IPS-20b (cell line): ENCODE results near the gene NIPSNAP3A.

Experiments used
- H3K27ac ChIP-seq: one replicate; pipeline ENCODE4 v1.5.1; 2013; ENCODE audit warnings: low read length
- H3K27me3 ChIP-seq: 2 replicates; pipeline ENCODE4 v1.6.1; 2013; ENCODE audit warnings: mild to moderate bottlenecking, low read length, inconsistent platforms; ENCODE audit not compliant: insufficient read depth
- H3K36me3 ChIP-seq: 2 replicates; pipeline ENCODE4 v1.6.1; 2013; ENCODE audit warnings: low read depth, mild to moderate bottlenecking, inconsistent platforms, low read length, moderate library complexity; ENCODE audit not compliant: insufficient read depth
- H3K4me1 ChIP-seq: 2 replicates; pipeline ENCODE4 v1.6.1; 2013; ENCODE audit warnings: mild to moderate bottlenecking, control low read depth, inconsistent platforms, low read length, moderate library complexity; ENCODE audit not compliant: insufficient read depth
- H3K4me3 ChIP-seq: 2 replicates; pipeline ENCODE4 v1.5.1; 2013; ENCODE audit warnings: mild to moderate bottlenecking, low read length, inconsistent platforms
- H3K9ac ChIP-seq: 2 replicates; pipeline ENCODE4 v1.6.1; 2013; ENCODE audit warnings: low read depth, mild to moderate bottlenecking, inconsistent platforms, low read length, moderate library complexity
- H3K9me3 ChIP-seq: 2 replicates; pipeline ENCODE4 v1.6.1; 2013; ENCODE audit warnings: mild to moderate bottlenecking, low read depth, low read length, inconsistent platforms; ENCODE audit not compliant: insufficient read depth

Gene NIPSNAP3A

DNA sequence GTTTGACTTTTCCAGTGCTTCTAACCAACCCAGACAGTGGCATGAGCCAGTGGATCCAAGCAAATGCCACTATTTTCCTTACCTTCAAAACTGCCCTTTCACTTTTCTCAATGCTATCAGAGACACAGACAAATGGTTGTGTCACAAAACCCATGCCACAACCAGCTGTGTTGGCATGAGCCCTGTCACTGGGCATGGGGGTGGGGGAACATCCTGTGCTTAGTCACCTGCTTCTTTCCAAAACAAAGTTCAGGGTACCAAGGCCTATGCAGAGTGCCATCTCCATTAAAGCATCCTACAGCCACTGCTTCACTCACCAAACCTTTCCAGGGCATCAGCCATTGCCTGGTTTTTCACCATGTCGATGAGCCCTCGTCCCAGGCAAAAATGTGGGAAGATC lies 46.6 kb downstream of the NIPSNAP3A start:
- no peak overlapping the region for H3K9ac ChIP-seq
- no peaks in the 10 kb centered on the region for H3K27me3 ChIP-seq
- no peak overlapping the region for H3K27ac ChIP-seq
- no peaks in the 10 kb centered on the region for H3K4me1 ChIP-seq
- H3K9me3 ChIP-seq = no peaks in the 10 kb centered on the region
- H3K36me3 ChIP-seq = peaks cover 95% of the 10 kb centered on the region
- no peak overlapping the region for H3K4me3 ChIP-seq

DNA sequence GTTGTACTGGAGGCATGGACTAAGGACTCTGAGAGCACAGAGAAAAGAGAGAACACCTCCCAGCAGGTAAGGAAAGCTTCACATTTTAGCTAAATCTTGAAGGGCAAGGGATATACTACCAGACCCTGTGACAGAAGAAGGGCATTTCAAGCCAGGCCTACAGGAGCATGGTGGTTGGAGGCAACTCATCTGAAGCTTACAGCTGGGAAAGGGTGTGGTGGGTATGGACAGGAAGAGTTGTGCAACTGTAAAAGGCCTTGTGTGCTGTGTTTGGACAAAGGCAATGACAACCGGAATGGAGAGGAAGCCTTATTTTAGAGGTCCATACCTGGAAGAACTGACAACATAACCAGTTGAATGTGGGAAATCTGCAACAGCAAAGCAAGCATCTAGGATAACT lies 47.6 kb downstream of the NIPSNAP3A start:
- H3K9ac ChIP-seq = no peak overlapping the region
- no peak overlapping the region for H3K27ac ChIP-seq
- no peaks in the 10 kb centered on the region for H3K4me1 ChIP-seq
- H3K9me3 ChIP-seq = no peaks in the 10 kb centered on the region
- no peak overlapping the region for H3K4me3 ChIP-seq
- H3K27me3 ChIP-seq = no peaks in the 10 kb centered on the region
- H3K36me3 ChIP-seq = peaks cover 93% of the 10 kb centered on the region

DNA sequence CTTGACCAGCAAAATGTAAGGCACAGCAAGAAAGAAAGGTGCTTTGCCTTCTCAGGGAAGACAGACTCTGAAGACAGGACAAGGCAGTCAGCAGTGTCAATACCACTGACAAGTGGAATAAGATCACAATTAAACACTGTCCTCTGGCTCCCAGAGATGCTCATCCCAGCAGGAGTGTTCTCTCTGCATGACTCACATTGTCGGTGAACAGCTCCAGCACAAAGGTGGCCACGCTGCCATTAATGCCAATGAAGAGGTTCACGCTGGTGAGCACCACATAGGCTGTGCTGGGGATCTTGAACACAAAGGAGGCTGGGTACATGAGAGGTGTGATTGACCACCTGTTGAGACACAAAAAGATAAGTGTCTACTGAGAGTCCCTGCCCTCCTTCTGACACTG lies 48.4 kb downstream of the NIPSNAP3A start:
- Histone ChIP-seq H3K36me3 (peaks cover 95% of the 10 kb centered on the region), H3K9me3 (no peaks in the 10 kb centered on the region), H3K4me3 (no peak overlapping the region), H3K4me1 (no peaks in the 10 kb centered on the region), H3K27ac (no peak overlapping the region), H3K27me3 (no peaks in the 10 kb centered on the region), H3K9ac (no peak overlapping the region)

DNA sequence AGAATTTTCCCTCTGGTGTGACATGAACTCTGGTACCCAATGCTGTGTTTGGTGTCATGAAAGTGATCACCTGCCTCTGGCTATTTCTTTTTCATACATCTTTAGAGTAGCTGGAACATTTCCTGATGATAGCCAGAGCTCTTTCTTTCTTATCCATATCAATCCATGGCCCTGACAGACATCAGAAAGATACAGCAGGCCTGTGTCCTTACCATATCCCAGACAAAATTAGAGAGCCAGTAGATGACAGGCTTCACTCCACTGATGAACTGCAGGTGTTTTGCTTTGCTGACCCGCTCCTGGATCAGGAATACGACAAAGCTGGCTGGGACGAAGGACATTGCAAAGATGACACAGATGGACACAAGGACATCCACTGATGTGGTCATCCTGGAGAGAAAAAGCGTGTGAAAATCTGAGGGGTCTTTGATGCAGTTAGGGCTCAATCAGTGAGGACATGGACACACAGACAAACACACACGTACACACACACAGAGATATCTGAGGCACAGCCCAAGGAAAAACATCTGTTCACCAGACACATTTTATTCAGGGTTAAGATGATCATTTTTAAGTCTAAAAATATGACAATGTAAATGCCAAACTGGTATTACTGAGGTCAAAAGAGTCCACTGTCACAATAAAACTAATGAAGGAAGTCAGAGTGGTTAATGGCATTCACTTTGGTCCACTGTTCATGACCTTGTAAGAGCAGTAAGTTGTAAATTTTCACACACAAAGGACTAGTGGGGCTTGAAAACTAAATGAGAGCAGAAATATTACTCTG lies 50.9 kb downstream of the NIPSNAP3A start:
- Histone ChIP-seq H3K9me3 (no peaks in the 10 kb centered on the region), H3K9ac (no peak overlapping the region), H3K27ac (no peak overlapping the region), H3K4me3 (no peak overlapping the region), H3K4me1 (no peaks in the 10 kb centered on the region), H3K27me3 (no peaks in the 10 kb centered on the region), H3K36me3 (peaks cover 91% of the 10 kb centered on the region)

DNA sequence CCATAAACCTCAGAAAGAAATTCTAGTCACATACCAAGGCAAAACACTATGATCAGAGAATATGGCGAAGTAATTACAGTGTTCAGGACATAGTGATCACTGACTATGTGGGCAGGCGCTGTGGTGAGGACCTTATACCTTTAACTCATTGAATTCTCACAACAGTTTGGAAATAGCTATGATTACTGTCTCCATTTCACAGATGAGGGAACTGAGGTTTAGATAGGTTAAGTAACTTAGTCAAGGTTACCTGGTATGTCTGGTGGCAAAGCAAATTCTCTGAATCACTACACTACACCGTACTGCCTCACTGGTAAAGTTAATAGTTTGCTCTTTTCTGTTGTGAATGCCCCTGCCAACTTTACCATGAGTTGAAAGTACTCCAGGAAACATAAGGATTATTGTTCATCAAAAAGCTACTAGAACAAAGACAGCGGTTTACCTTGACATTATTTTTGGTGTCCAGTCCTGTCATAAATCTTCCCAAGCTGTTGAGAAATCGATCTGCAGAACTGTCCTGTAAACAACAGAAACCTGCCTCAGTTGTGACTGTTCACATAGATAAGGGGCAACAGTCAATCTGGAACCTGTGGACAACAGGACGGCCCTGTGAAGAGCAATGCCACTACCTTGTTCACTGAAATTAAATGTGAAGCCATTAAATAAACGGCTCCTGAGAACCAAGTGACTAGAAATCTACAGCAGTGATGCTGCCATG lies 52.7 kb downstream of the NIPSNAP3A start:
- Histone ChIP-seq H3K9me3 (no peaks in the 10 kb centered on the region), H3K27me3 (no peaks in the 10 kb centered on the region), H3K36me3 (peaks cover 89% of the 10 kb centered on the region), H3K9ac (no peak overlapping the region), H3K27ac (no peak overlapping the region), H3K4me3 (no peak overlapping the region), H3K4me1 (no peaks in the 10 kb centered on the region)

DNA sequence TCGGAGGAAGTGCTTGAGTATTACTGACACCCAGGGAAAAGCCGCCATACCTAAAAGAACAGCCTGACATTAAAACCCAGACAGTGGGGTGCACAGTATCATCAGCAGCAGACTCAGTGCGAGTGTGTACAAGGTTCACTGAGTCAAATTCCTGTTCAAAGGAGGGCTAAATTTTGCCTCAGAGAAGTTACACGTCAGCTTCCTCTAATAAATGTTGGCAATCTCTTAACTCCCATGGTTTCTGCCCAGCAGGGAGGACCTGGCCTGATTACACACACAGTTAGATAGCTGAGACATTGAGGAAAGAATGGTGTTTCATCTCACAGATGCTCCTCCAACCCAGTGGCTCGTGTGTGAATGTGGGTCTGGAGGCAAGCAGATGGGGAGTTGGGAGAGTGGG lies 54.6 kb downstream of the NIPSNAP3A start:
- H3K27ac ChIP-seq = no peak overlapping the region
- H3K27me3 ChIP-seq = no peaks in the 10 kb centered on the region
- H3K4me3 ChIP-seq = no peak overlapping the region
- H3K4me1 ChIP-seq = no peaks in the 10 kb centered on the region
- H3K9ac ChIP-seq = no peak overlapping the region
- peaks cover 88% of the 10 kb centered on the region for H3K36me3 ChIP-seq
- no peaks in the 10 kb centered on the region for H3K9me3 ChIP-seq

DNA sequence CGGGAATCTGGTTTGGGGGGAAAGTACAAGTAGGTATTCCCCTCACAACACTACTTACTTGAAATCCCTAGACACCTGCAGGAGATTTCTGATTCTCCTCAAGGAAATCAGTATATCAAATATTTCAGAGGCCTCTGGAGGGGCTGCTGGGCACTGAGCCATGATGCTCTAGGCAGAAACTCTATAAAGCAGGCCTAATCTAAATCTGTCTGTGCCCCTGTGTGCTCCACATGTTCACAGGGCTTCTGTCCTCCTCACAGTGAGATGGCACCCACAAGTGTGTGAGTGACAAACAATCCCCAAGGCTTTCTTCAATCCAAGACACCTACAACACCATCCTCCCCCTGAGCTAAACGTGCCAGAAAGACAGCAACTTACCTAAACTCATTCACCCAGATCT lies 55.4 kb downstream of the NIPSNAP3A start:
- peaks cover 82% of the 10 kb centered on the region for H3K36me3 ChIP-seq
- no peaks in the 10 kb centered on the region for H3K9me3 ChIP-seq
- no peaks in the 10 kb centered on the region for H3K27me3 ChIP-seq
- no peak overlapping the region for H3K9ac ChIP-seq
- H3K27ac ChIP-seq = no peak overlapping the region
- H3K4me1 ChIP-seq = no peaks in the 10 kb centered on the region
- H3K4me3 ChIP-seq = no peak overlapping the region

DNA sequence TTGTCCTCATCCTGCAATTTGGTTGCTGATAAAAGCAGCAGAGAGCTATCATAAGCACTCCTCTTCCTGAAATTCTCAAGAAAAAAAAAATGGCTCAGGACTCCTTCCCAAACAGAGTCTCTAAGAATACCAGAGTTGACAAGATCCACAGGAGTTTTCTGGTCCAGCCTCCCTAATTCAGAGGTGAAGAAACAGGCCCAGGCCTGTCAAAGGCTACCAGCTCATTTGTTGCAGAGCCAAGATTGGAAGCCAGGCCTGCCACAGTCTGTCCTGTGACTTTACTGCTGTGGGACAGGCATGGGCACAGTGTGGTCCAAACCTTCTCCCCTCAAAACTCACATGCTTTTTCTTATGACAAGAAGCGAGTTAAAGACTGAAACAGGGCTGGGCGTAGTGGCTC lies 58.0 kb downstream of the NIPSNAP3A start:
- no peaks in the 10 kb centered on the region for H3K4me1 ChIP-seq
- H3K36me3 ChIP-seq = peaks cover 76% of the 10 kb centered on the region

DNA sequence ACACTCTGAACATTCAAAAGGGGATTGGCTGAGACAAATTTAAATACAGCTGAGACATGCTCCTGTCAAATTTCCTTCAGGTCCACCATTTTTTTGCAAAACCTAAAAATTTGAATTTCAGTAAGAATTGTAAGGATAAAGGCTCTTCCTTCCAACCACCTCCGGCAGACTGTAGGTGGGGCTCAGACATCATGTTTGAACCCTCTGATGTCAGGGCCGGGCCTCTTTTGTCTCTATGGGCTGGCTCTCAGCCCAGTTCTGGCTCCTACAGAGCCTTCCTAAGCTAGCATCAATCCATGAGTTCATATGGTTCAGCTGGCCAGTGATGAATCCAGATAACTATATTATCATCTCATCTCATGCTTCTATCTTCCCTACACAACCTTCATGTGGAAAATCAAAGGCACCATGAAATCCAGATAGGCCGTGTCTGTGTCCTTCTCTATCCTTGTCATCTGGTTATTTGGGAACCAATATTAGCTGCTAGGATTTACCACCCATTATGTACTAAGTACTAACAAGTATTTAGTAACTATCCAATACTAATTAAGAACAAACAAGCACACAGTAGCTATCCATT lies 60.6 kb downstream of the NIPSNAP3A start:
- Histone ChIP-seq H3K36me3 (peaks cover 79% of the 10 kb centered on the region), H3K4me3 (no peak overlapping the region), H3K9ac (no peak overlapping the region), H3K27me3 (no peaks in the 10 kb centered on the region), H3K9me3 (no peaks in the 10 kb centered on the region), H3K27ac (no peak overlapping the region), H3K4me1 (no peaks in the 10 kb centered on the region)

More for the DNA sequence above, 58.0 kb downstream of the NIPSNAP3A start:
- Histone ChIP-seq H3K27me3 (no peaks in the 10 kb centered on the region), H3K4me3 (no peak overlapping the region), H3K27ac (no peak overlapping the region), H3K9me3 (no peaks in the 10 kb centered on the region), H3K9ac (no peak overlapping the region)
